HepG2 (cell line): ENCODE measurements around the gene CTNNA3.

Experiments used
- ARID5B ChIP-seq: IDR thresholded peaks from 2 replicates; pipeline ENCODE4 v1.4.0; 2020; ENCODE audit warnings: mild to moderate bottlenecking, missing genetic modification reagents
- CBFB ChIP-seq: sonication (generic); formaldehyde crosslinking; IDR thresholded peaks from 2 replicates; pipeline ENCODE4 v1.4.0; 2020; ENCODE audit warnings: missing genetic modification reagents
- CTCF ChIP-seq: sonication (generic); formaldehyde crosslinking; IDR thresholded peaks from 2 replicates; pipeline ENCODE4 v1.5.0; 2020; ENCODE audit warnings: mild to moderate bottlenecking, missing genetic modification reagents, moderate library complexity
- EP300 ChIP-seq, 3 experiments: sonication (generic) in 1 of 3; formaldehyde crosslinking in 1 of 3; IDR thresholded peaks; 2 replicates each; pipeline versions ENCODE4 v1.5.1 to v1.6.1; 2011 to 2020; ENCODE audit warnings: low read depth in 2 of 3, low read length in 2 of 3, borderline replicate concordance in 1 of 3, improper control_type of control experiment in 1 of 3, mild to moderate bottlenecking in 1 of 3, missing genetic modification reagents in 1 of 3, moderate library complexity in 1 of 3
- HNF4G ChIP-seq, 2 experiments: sonication (generic) in 1 of 2; formaldehyde crosslinking in 1 of 2; IDR thresholded peaks; 2 replicates each; pipeline versions ENCODE4 v1.4.0 to v1.6.1; 2011 to 2020; ENCODE audit warnings: borderline replicate concordance in 2 of 2, low read depth in 2 of 2, mild to moderate bottlenecking in 2 of 2, low read length in 1 of 2, missing genetic modification reagents in 1 of 2, moderate library complexity in 1 of 2
- MTA1 ChIP-seq: sonication (generic); formaldehyde crosslinking; IDR thresholded peaks from 2 replicates; pipeline ENCODE4 v1.4.0; 2020; ENCODE audit warnings: missing genetic modification reagents, mild to moderate bottlenecking, borderline replicate concordance
- MYC ChIP-seq: sonication (generic); formaldehyde crosslinking; IDR thresholded peaks from 2 replicates; pipeline ENCODE4 v1.9.0; 2021; ENCODE audit warnings: missing genetic modification reagents, borderline replicate concordance
- PATZ1 ChIP-seq: sonication (generic); formaldehyde crosslinking; IDR thresholded peaks from 2 replicates; pipeline ENCODE4 v1.4.0; 2020; ENCODE audit warnings: missing genetic modification reagents
- SALL2 ChIP-seq: sonication (generic); formaldehyde crosslinking; IDR thresholded peaks from 2 replicates; pipeline ENCODE4 v1.8.1; 2023; ENCODE audit warnings: mild to moderate bottlenecking, missing genetic modification reagents, inconsistent platforms
- TEAD2 ChIP-seq: sonication (generic); formaldehyde crosslinking; IDR thresholded peaks from 2 replicates; pipeline ENCODE4 v1.9.0; 2021; ENCODE audit warnings: missing genetic modification reagents

- no peak for TF ChIP-seq ARID5B (CRISPR knock-in tag)
- no peak for TF ChIP-seq HNF4G (IDR thresholded peaks at IDR 0.05; ENCODE audit: borderline replicate concordance, low read depth, low read length)
- no peak for TF ChIP-seq HNF4G (CRISPR knock-in tag; IDR thresholded peaks at IDR 0.05; ENCODE audit: borderline replicate concordance, low read depth)
- TF ChIP-seq MTA1 (CRISPR knock-in tag), result no peak
- no peak for TF ChIP-seq SALL2
- no peak for TF ChIP-seq TEAD2 (CRISPR knock-in tag)
- no peak for TF ChIP-seq MYC (CRISPR knock-in tag)
- no peak for TF ChIP-seq EP300 (IDR thresholded peaks at IDR 0.05; ENCODE audit: low read depth in 2 of 2, low read length in 2 of 2)
- TF ChIP-seq EP300 (CRISPR knock-in tag; IDR thresholded peaks at IDR 0.05; ENCODE audit: borderline replicate concordance), result no peak
- no peak for TF ChIP-seq CBFB (CRISPR knock-in tag)
- TF ChIP-seq CTCF (CRISPR knock-in tag), result no peak
- TF ChIP-seq PATZ1, result no peak
Observed at GRCh38 chr10:67518756-67519155, 177.2 kb downstream of the CTNNA3 start.
